GM18519 (cell line): ENCODE measurements around the gene SPSB1.

Source experiments
- ATAC-seq: cut with Tn5 transposase; IDR thresholded peaks from one replicate; pipeline ENCODE4 v1.9.1; 2021; ENCODE audit warnings: mild to moderate bottlenecking, moderate library complexity; ENCODE audit not compliant: unreplicated experiment, low FRiP score

SPSB1 gene

DNA sequence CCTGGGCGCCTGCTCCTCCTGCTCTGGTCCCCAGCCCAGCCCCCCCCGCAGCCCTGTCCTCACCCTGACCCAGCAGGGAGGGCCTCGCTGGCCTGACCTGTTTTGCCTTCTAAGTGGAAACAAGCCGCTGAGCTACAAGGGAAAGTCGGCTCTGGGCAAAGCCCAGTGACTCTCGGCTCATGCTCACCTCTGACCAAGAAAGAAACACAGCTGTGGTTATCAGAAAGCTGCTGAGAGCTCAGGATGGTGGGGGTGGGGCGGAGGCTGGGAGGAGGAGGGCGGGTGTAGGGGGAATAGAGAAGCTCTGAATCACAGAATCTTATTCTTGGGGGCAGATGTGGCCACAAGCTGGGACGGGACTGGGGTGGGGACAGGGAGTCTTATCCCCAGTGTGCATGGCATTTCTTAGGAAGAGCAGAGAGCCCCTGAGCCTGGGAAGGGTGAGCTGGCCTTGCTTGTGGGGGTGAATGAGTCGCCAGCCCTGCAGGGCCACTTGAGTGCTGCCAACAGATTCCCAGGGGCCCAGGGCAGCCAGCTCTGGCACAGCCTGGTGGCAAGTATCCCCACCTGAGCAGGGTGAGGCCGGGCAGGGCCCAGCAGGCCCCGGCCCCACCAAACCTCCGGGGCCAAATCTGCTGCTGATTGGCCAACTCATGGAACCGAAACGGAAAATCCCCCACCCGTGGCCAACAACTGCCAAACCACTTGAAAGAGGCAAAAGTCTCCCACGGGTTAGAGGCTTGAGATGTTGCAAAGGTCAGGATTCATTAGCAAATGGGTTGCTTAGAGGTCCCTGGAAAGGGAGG lies 120.6 kb downstream of the SPSB1 start:
- no peak for ATAC-seq

GRCh38 chr1:9413877-9414213 lies 121.2 kb downstream of the SPSB1 start:
- no peak for ATAC-seq

GRCh38 chr1:9416506-9416905 lies 123.8 kb downstream of the SPSB1 start:
- ATAC-seq, result no peak

DNA sequence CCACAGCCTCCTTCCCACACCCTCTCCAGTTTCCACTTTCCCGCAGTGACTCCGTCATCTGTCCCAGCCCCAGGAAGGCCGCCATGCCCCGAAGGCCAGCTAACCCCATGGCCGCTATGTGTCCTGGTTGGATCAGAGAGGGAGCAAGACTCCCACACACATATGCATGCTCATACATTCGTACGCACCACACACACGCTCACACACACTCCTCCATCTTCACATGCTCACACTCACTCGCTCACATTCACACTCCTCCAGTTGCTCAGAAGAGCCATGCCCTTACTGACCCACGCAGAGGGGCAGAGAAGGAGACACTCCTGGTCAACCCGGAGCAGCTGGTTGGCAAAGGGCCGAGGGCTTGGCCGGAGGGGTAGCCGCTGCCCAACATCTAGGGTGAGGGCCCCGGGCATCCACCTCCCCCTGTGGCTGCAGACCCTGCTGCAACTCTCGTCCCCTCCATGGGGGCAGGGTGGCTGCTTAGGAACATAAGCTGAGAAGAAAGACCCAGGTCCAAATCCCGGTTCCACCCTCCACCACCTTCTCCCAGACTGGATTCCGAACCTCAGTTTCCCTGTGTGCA lies 124.3 kb downstream of the SPSB1 start:
- ATAC-seq, result no peak

DNA sequence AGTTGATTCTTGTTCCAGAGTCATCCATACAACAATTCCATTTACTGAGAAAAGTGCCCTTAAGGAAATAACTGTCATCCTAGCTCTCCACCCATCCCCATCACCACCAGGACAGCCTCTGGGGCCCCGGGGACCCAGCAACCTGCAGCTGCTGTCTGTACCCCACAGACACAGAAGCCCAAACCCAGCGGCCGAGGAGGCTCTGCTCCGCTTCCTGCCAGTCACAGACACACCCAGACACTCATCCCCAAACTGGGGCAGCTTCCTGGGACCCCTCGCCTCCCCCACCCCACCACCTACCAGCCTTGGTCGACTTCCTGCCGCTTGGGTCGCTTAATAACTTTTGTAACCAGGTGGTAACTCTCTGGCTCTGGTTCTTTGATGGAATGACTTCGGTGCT lies 125.0 kb downstream of the SPSB1 start:
- ATAC-seq, result no peak

- ATAC-seq, result no peak
Measured at GRCh38 chr1:9418851-9419250, 126.2 kb downstream of the SPSB1 start.
